K562 (cell line): ENCODE data around the gene CD1E. TPM values are rescaled to one million over a fixed set of nuclear protein-coding genes. Genes with fewer than 3 reads are reported as not detected.

Experiments
- ATAC-seq: fragments of 200-7000 bp; cut with Tn5 transposase; 3 replicates; pipeline ENCODE4 v1.9.1; 2020; ENCODE audit warnings: moderate library complexity
- BruUV-seq: library from RNA; stranded (reverse); fragments of 400-500 nt; replicated peaks from 2 replicates; lab custom pipeline; 2021; lab: Mats Ljungman, UMichigan
- CTCF ChIA-PET: fragments of 300-600 bp; formaldehyde crosslinking; extraction: SDS; loops from one replicate; lab custom pipeline; 2021; ENCODE audit warnings: low intra/inter-chr PET ratio; lab: Yijun Ruan, JAX
- POLR2A ChIA-PET: fragments of 300-600, 350-650 bp; sonication (Branson Sonifier 250); formaldehyde crosslinking; extraction: SDS; loops from one replicate; lab custom pipeline; 2021; ENCODE audit warnings: antibody characterized with exemption, inconsistent platforms; lab: Yijun Ruan, JAX
- DNase-seq, 4 experiments: peaks; one replicate each; pipeline versions ENCODE4 v3.0.0 to v3.0.0-alpha.2; 2011 to 2018; ENCODE audit warnings: low spot score in 3 of 4, mixed read lengths in 3 of 4; ENCODE audit errors: extremely low read depth in 1 of 4
- FAIRE-seq: peaks from 2 replicates; lab custom pipeline; 2011; peaks lifted over from hg19 to GRCh38; lab: Jason Lieb, UNC
- H2AFZ ChIP-seq: 2 replicates; pipeline ENCODE4 v1.6.0; 2011; ENCODE audit warnings: low read depth, low read length, control low read depth, inconsistent platforms
- H3K27ac ChIP-seq: fragments of 200-600 bp; 3 replicates; pipeline ENCODE4 v1.8.0; 2011; ENCODE audit warnings: low read depth, mild to moderate bottlenecking, control low read depth, inconsistent platforms, low read length, moderate library complexity, mixed read lengths; ENCODE audit errors: extremely low read depth
- H3K27me3 ChIP-seq, 2 experiments: fragments of 300-600 bp in 1 of 2; 2 replicates in 1 of 2; 3 replicates in 1 of 2; pipeline versions ENCODE4 v1.6.0 to v1.8.0; 2011; ENCODE audit warnings: inconsistent platforms in 2 of 2, low read length in 2 of 2, mild to moderate bottlenecking in 1 of 2, mixed read lengths in 1 of 2, moderate library complexity in 1 of 2; ENCODE audit not compliant: control insufficient read depth in 2 of 2, insufficient read depth in 2 of 2
- H3K36me3 ChIP-seq: fragments of 300-600 bp; 3 replicates; pipeline ENCODE4 v1.8.0; 2011; ENCODE audit warnings: mild to moderate bottlenecking, low read length, inconsistent platforms; ENCODE audit not compliant: control insufficient read depth, insufficient read depth
- H3K4me1 ChIP-seq, 2 experiments: fragments of 200-600 bp in 1 of 2; replicated peaks in 1 of 2; 2 replicates in 1 of 2; 3 replicates in 1 of 2; pipeline versions ENCODE4 v1.5.1 to v1.8.0; 2011; ENCODE audit warnings: inconsistent platforms in 2 of 2, low read length in 2 of 2, mild to moderate bottlenecking in 1 of 2, mixed read lengths in 1 of 2, moderate library complexity in 1 of 2; ENCODE audit not compliant: control insufficient read depth in 2 of 2, insufficient read depth in 2 of 2
- H3K4me2 ChIP-seq: 2 replicates; pipeline ENCODE4 v1.6.1; 2011; ENCODE audit warnings: low read length, control low read depth, inconsistent platforms, mixed read lengths; ENCODE audit not compliant: insufficient read depth
- H3K4me3 ChIP-seq: fragments of 200-600 bp; sonication (generic), shearing (Covaris generic); 2 replicates; pipeline ENCODE4 v1.5.1; 2016; ENCODE audit warnings: control low read depth, inconsistent platforms
- H3K79me2 ChIP-seq: fragments of 200-600 bp; 3 replicates; pipeline ENCODE4 v1.8.0; 2011; ENCODE audit warnings: low read length, inconsistent platforms; ENCODE audit not compliant: control insufficient read depth, insufficient read depth
- H3K9ac ChIP-seq, 2 experiments: 2 replicates each; pipeline versions ENCODE4 v1.6.0 to v1.6.1; 2011; ENCODE audit warnings: low read depth in 2 of 2, low read length in 2 of 2, control low read depth in 1 of 2, inconsistent platforms in 1 of 2, mild to moderate bottlenecking in 1 of 2, mixed read lengths in 1 of 2; ENCODE audit not compliant: insufficient read depth in 1 of 2
- H3K9me1 ChIP-seq: one replicate; pipeline ENCODE4 v1.6.0; 2011; ENCODE audit warnings: inconsistent platforms, mild to moderate bottlenecking, low read length, moderate library complexity; ENCODE audit not compliant: control insufficient read depth, insufficient read depth
- H3K9me3 ChIP-seq: replicated peaks from 2 replicates; pipeline ENCODE4 v1.5.1; 2011; ENCODE audit warnings: low read depth, low read length, inconsistent platforms; ENCODE audit not compliant: control insufficient read depth, insufficient read depth
- H4K20me1 ChIP-seq: replicated peaks from 2 replicates; pipeline ENCODE4 v1.6.1; 2011; ENCODE audit warnings: low read length, inconsistent platforms, mixed read lengths; ENCODE audit not compliant: control insufficient read depth, insufficient read depth
- CBX5 ChIP-seq: IDR thresholded peaks from 2 replicates; pipeline ENCODE4 v1.6.1; 2014; ENCODE audit warnings: low read depth, borderline replicate concordance
- CSDE1 ChIP-seq, 2 experiments: fragments of 450-650 bp; IDR thresholded peaks; 2 replicates each; pipeline ENCODE4 v1.6.1; 2016; ENCODE audit warnings: mild to moderate bottlenecking in 1 of 2
- ETV5 ChIP-seq: sonication (generic); formaldehyde crosslinking; IDR thresholded peaks from 2 replicates; pipeline ENCODE4 v1.4.0; 2020; ENCODE audit warnings: low read depth, mild to moderate bottlenecking, missing genetic modification reagents
- HDAC6 ChIP-seq: IDR thresholded peaks from 2 replicates; pipeline ENCODE4 v1.6.1; 2012; ENCODE audit warnings: low read depth, mild to moderate bottlenecking, control low read depth, inconsistent platforms, low read length, moderate library complexity
- KAT8 ChIP-seq: fragments of 450-650 bp; IDR thresholded peaks from 2 replicates; pipeline ENCODE4 v1.6.1; 2016; ENCODE audit warnings: low read depth, mild to moderate bottlenecking
- NR4A1 ChIP-seq, 2 experiments: fragments of 250-450 bp in 1 of 2; fragments of 450-650 bp in 1 of 2; sonication (Bioruptor Pico) in 1 of 2; IDR thresholded peaks; 2 replicates each; pipeline versions ENCODE4 v1.4.0 to v1.6.1; 2016 to 2020; ENCODE audit warnings: mild to moderate bottlenecking in 2 of 2, missing compliant biosample characterization in 1 of 2, missing genetic modification characterization in 1 of 2, moderate library complexity in 1 of 2
- PTTG1 ChIP-seq: fragments of 450-650 bp; IDR thresholded peaks from 2 replicates; pipeline ENCODE4 v1.6.1; 2016; ENCODE audit warnings: low read depth, mild to moderate bottlenecking, missing genetic modification characterization, missing compliant biosample characterization
- RAD21 ChIP-seq, 2 experiments: fragments of 250-450 bp in 1 of 2; fragments of 450-650 bp in 1 of 2; sonication (Bioruptor Pico) in 1 of 2; formaldehyde crosslinking in 1 of 2; IDR thresholded peaks in 1 of 2; conservative IDR thresholded peaks in 1 of 2; 2 replicates each; pipeline versions ENCODE4 v1.4.0 to v1.8.0; 2020 to 2022; ENCODE audit warnings: mild to moderate bottlenecking in 2 of 2, moderate library complexity in 1 of 2
- SRSF3 ChIP-seq: fragments of 200-400 bp; formaldehyde crosslinking; IDR thresholded peaks from 2 replicates; pipeline ENCODE4 v1.6.1; 2016; ENCODE audit warnings: mild to moderate bottlenecking, low read length, moderate library complexity; ENCODE audit not compliant: insufficient read depth
- TBL1XR1 ChIP-seq, 2 experiments: IDR thresholded peaks; 2 replicates each; pipeline ENCODE4 v1.6.1; 2012; ENCODE audit warnings: improper control_type of control experiment in 2 of 2, low read length in 2 of 2, mild to moderate bottlenecking in 1 of 2
- ZNF324 ChIP-seq: fragments of 250-450 bp; sonication (Bioruptor Pico); IDR thresholded peaks from 2 replicates; pipeline ENCODE4 v1.4.0; 2020; ENCODE audit warnings: mild to moderate bottlenecking
- whole genome bisulfite sequencing: fragments of 100-300 bp; shearing (Covaris generic); methylation state at CpG from one replicate; pipeline ENCODE4 v1.1.6; 2016; ENCODE audit warnings: low coverage, mixed read lengths; ENCODE audit not compliant: insufficient coverage; ENCODE audit errors: missing lambda C conversion rate; 5-methylcytosine and 5-hydroxymethylcytosine counted together
- in situ Hi-C: fragments of 300-500 bp; cut with MboI; formaldehyde crosslinking; loops from 4 replicates; pipeline ENCODE4 v1.15.0; 2018; ENCODE audit warnings: inconsistent platforms, mixed read lengths
- intact Hi-C: fragments of 100-400 bp; cut with micrococcal nuclease; formaldehyde crosslinking; loops from 2 replicates; pipeline ENCODE4 v1.14.2; 2022
- polyA plus RNA-seq, 8 experiments: library from polyadenylated mRNA; depleted of rRNA in 4 of 8; stranded (reverse) in 5 of 8; unstranded in 3 of 8; fragments of >200 nt; fragmentation: Nextera tagmentation in 2 of 8; fragmentation: Illumina TruSeq in 1 of 8; extraction: Ambion mirVana in 2 of 8; extraction: Trizol in 1 of 8; gene quantifications; 2 replicates each; pipeline versions ENCODE4 v1.2.1 to v1.2.3, GENCODE V29; 2011 to 2014; ENCODE audit warnings: inconsistent platforms in 1 of 8, missing spikeins in 1 of 8
- total RNA-seq, 7 experiments: library from RNA; depleted of rRNA in 6 of 7; stranded (reverse); fragments of >200 nt in 6 of 7; fragmentation: Illumina TruSeq in 2 of 7; extraction: Trizol in 2 of 7; gene quantifications; 2 replicates each; pipeline versions ENCODE4 v1.2.1 to v1.2.3, GENCODE V29; 2011 to 2021; ENCODE audit warnings: low replicate concordance in 1 of 7
- TF ChIP-seq, protein P1 (sequence below): fragments of 450-650 bp; IDR thresholded peaks from 2 replicates; pipeline ENCODE4 v1.6.1; 2018; ENCODE audit warnings: mild to moderate bottlenecking, low read depth; ENCODE audit not compliant: partially characterized antibody
- TF ChIP-seq, protein P2 (sequence below): sonication (generic); formaldehyde crosslinking; IDR thresholded peaks from 2 replicates; pipeline ENCODE4 v1.8.0; 2022; ENCODE audit warnings: mild to moderate bottlenecking, low read depth, missing genetic modification reagents

Gene CD1E
- total and polyA plus RNA-seq, 9 of the 15 experiments (the other 6 are each of a cell fraction or from before 2014, with no cell fraction given), result not detected

DNA sequence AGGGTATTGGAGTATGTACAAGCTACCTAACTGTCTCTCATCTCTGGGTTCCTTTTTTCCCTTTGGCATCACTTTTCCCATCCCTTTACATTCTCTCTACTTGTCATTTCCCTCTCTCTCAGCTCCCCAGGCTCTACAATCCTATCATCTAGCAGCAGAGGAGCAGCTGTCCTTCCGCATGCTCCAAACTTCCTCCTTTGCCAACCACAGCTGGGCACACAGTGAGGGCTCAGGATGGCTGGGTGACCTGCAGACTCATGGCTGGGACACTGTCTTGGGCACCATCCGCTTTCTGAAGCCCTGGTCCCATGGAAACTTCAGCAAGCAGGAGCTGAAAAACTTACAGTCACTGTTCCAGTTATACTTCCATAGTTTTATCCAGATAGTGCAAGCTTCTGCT lies 561 bp downstream of the CD1E start:
- ChIA-PET POLR2A (no interaction called here), CTCF (no interaction called here)
- H3K4me2 ChIP-seq, result no peak overlapping the region
- no peak for FAIRE-seq
- H2AFZ ChIP-seq, result no peak overlapping the region
- H4K20me1 ChIP-seq, result no peaks in the 10 kb centered on the region
- H3K27ac ChIP-seq, result no peak overlapping the region
- ATAC-seq, result no peak
- no peaks in the 10 kb centered on the region for H3K36me3 ChIP-seq
- TF ChIP-seq PTTG1 (tag) (no peak), KAT8 (no peak), ZNF324 (CRISPR knock-in tag) (no peak), CSDE1 (IDR thresholded peaks at IDR 0.05) (no peak), ETV5 (CRISPR knock-in tag) (no peak), CBX5 (no peak), NR4A1 (CRISPR knock-in tag; IDR thresholded peaks at IDR 0.05) (no peak), NR4A1 (tag; IDR thresholded peaks at IDR 0.05) (no peak), SRSF3 (no peak), HDAC6 (no peak), TBL1XR1 (IDR thresholded peaks at IDR 0.05; ENCODE audit: low read length in 2 of 2) (no peak), RAD21 (CRISPR knock-in tag; conservative IDR thresholded peaks at IDR 0.05 in 1 of 2, IDR thresholded peaks at IDR 0.05 in 1 of 2) (no peak)
- TF ChIP-seq, protein P1, sequence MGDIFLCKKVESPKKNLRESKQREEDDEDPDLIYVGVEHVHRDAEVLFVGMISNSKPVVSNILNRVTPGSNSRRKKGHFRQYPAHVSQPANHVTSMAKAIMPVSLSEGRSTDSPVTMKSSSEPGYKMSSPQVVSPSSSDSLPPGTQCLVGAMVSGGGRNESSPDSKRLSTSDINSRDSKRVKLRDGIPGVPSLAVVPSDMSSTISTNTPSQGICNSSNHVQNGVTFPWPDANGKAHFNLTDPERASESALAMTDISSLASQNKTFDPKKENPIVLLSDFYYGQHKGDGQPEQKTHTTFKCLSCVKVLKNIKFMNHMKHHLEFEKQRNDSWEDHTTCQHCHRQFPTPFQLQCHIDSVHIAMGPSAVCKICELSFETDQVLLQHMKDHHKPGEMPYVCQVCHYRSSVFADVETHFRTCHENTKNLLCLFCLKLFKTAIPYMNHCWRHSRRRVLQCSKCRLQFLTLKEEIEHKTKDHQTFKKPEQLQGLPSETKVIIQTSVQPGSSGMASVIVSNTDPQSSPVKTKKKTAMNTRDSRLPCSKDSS, result no peak
- TF ChIP-seq, protein P2, sequence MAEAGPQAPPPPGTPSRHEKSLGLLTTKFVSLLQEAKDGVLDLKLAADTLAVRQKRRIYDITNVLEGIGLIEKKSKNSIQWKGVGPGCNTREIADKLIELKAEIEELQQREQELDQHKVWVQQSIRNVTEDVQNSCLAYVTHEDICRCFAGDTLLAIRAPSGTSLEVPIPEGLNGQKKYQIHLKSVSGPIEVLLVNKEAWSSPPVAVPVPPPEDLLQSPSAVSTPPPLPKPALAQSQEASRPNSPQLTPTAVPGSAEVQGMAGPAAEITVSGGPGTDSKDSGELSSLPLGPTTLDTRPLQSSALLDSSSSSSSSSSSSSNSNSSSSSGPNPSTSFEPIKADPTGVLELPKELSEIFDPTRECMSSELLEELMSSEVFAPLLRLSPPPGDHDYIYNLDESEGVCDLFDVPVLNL, result no peak
- no peaks in the 10 kb centered on the region for H3K4me1 ChIP-seq
- intact Hi-C loops, result no loop called here
- no peaks in the 10 kb centered on the region for H3K27me3 ChIP-seq
- H3K9me3 ChIP-seq, result no peaks in the 10 kb centered on the region
- 0% methylated on average over 2 of the region's 2 CpGs for WGBS
- in situ Hi-C loops, result no loop called here
- H3K4me3 ChIP-seq, result no peak overlapping the region
- no TSS peak for BruUV-seq
- H3K9ac ChIP-seq, result no peak overlapping the region
- H3K9me1 ChIP-seq, result no peaks in the 10 kb centered on the region
- no peaks in the 10 kb centered on the region for H3K79me2 ChIP-seq
- no peak for DNase-seq
